GM10847 (cell line): ENCODE results near the gene LAYN.

Source experiments
- POLR2A ChIP-seq: IDR thresholded peaks from 2 replicates; pipeline ENCODE4 v1.6.1; 2011; ENCODE audit not compliant: insufficient read length; ENCODE audit errors: extremely low read depth

The LAYN gene

GRCh38 chr11:111592491-111592890, 52.0 kb downstream of the LAYN start:
- TF ChIP-seq POLR2A = no peak

DNA sequence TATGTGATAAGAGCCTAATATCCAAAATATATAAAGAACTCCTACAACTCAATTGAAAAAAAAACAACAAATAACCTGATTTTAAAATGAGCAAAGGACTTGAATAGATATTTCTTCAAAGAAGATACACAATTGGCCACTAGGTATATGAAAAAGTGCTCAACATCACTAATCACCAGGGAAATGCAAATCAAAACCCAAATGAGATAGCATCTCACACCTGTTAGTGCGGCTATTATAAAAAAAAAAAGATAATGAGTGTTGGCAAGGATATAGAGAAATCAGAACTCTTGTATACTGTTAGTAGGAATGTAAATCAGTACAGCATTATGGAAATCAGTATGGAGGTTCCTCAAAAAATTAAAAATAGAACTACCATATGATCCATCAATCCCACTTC, 55.8 kb downstream of the LAYN start:
- no peak for TF ChIP-seq POLR2A

DNA sequence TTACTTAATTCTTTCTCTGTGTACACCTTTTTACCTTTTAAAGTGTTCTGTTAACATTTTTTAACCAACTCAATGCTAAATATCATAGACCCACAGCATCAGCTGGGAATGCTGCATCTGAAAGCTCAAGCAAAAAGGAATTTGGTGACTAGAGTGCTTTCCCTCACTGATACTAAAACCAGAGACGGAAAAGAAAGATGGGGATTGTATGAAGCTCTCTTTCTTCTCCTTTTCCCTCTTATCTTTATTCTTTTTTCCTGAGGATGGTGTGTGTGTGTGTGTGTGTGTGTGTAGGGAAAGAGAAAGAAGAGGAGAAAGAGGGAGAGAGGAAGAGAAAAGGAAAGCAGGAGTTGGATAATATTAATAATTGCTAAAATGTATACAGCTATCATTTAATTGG, 57.6 kb downstream of the LAYN start:
- TF ChIP-seq POLR2A = no peak

GRCh38 chr11:111598559-111598958, 58.0 kb downstream of the LAYN start:
- no peak for TF ChIP-seq POLR2A

GRCh38 chr11:111601636-111601978, 61.1 kb downstream of the LAYN start:
- no peak for TF ChIP-seq POLR2A

DNA sequence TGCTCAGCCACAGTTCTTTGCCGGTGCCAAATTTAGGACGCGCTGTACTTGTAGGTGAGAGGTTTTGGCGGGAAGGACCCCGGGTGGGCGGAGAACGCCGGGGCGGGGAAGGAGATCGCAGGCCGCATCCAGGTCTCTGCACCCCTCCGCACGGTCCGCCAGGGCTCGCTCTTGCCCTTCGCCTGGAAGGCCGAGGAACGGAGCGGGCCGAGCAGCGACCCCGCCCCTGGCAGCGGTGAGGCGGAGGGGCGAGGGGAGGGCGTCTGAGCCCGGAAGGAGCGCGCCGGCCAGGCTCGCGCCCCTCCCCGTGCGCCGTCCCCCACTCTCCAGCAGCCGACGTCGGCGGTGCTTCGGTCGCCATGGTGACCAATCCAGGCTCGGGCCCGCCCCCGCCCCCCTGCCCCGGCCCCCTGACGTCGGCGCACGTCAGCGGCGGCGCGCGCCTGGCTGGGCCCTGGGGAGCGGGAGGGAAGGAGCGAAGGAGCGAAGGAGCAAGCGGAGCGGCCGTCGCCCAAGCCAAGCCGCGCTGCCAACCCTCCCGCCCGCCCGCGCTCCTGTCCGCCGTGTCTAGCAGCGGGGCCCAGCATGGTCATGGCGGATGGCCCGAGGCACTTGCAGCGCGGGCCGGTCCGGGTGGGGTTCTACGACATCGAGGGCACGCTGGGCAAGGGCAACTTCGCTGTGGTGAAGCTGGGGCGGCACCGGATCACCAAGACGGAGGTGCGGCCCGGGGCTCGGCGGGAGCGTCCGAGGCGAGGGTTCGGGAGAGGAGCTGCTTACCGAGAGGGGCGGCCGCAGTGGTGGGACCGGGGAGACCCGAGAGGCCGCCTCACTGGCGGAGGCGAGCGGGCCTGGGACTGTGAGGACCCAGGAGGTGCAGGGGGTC, 61.7 kb downstream of the LAYN start, which contains the start of gene SIK2:
Gene SIK2, plus strand, starts transcription at position 471 of the 886 bp plus-strand sequence. Its CDS starts 115 bp downstream, at position 586.
- no peak for TF ChIP-seq POLR2A

DNA sequence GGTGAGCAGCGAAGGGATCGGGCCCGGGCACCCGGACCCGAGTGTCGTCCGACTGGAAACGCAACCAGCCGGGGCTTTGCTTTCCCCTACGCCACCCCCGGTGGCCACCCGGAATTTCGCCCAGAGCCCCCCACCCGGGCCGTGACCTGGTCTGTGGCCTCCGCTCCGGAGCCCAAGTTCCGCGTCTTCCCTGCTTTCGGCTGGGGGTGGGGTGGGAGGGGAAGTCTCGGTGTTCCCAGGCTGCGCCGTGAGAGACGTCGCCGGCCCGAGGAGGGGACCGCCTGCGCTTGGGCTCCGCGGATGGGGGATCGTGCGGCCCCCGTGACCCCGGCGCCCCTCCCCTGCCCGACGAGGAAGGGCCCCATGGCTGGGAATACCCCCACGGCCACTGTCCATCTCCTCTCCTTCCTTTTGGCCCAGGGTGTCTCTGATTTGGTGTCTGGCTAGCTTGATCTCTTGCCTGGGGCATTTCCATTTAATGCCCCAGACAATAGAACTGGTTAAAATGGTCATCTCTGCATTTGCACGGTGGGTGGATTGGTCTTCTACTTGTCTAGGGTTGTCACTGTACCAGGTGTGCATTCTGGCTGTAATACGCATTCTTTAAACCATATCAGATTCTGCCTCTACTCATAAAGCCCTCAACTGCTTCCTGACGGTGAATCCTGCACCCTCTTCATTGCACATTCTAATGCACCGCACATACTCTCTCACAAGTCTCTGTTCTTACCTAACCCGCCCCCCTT, 62.5 kb downstream of the LAYN start:
- no peak for TF ChIP-seq POLR2A

- no peak for TF ChIP-seq POLR2A
These were observed 63.2 kb downstream of the LAYN start for GRCh38 chr11:111603611-111604130.

GRCh38 chr11:111604392-111605009, 64.0 kb downstream of the LAYN start:
- no peak for TF ChIP-seq POLR2A

- no peak for TF ChIP-seq POLR2A
These were observed 65.2 kb downstream of the LAYN start for GRCh38 chr11:111605681-111606080.

DNA sequence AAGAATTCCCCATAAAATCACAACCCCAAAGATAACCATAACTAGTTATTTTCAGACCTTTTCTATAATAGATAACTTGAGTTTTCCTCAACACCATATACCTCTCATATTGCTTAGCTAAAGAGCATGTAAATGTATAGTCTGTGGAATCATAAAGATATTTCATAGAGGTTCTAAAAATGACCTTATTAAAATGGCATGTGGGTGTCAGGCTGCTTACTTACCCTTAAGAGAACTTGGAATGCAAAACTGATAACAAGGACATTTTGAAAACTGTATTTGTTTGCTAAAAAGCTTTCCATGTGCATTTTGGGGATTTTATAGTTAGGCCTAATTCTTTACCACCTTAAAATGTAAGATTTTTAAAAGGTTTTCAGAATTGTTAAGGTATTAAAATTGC, 66.5 kb downstream of the LAYN start:
- no peak for TF ChIP-seq POLR2A

- TF ChIP-seq POLR2A = no peak
These were observed 67.2 kb downstream of the LAYN start for GRCh38 chr11:111607751-111608150.
